HEK293 (cell line): Measurements from ENCODE around the gene NDUFS4.

Source experiments
- CTCF ChIA-PET: fragments of 350-600 bp; formaldehyde crosslinking; extraction: SDS; loops from one replicate; lab custom pipeline; 2021; ENCODE audit warnings: antibody characterized with exemption; lab: Yijun Ruan, JAX
- POLR2A ChIA-PET: fragments of 300-600 bp; formaldehyde crosslinking; extraction: SDS; loops from one replicate; lab custom pipeline; 2020; ENCODE audit warnings: antibody characterized with exemption, inconsistent platforms; lab: Yijun Ruan, JAX
- H3K27ac ChIP-seq: fragments of 200-500 bp; sonication (Bioruptor generic); 2 replicates; pipeline ENCODE4 v1.5.1; 2014; ENCODE audit warnings: low read depth, low read length, control low read depth, inconsistent platforms; ENCODE audit errors: extremely low read depth
- H3K36me3 ChIP-seq, 2 experiments: fragments of 200-500 bp in 1 of 2; sonication (Bioruptor generic) in 1 of 2; 1 replicate in 1 of 2; 2 replicates in 1 of 2; pipeline ENCODE4 v1.5.1; 2014 to 2017; ENCODE audit warnings: inconsistent platforms in 2 of 2, low read length in 2 of 2; ENCODE audit not compliant: control insufficient read depth in 2 of 2, insufficient read depth in 1 of 2
- H3K4me1 ChIP-seq: fragments of 200-500 bp; sonication (Bioruptor generic); 2 replicates; pipeline ENCODE4 v1.5.1; 2014; ENCODE audit warnings: mild to moderate bottlenecking, low read length, inconsistent platforms; ENCODE audit not compliant: control insufficient read depth, insufficient read depth
- H3K4me3 ChIP-seq: 2 replicates; pipeline ENCODE4 v1.5.1; 2011; ENCODE audit warnings: low read depth, mild to moderate bottlenecking, control low read depth, low read length, moderate library complexity
- H3K9me3 ChIP-seq: fragments of 200-500 bp; sonication (Bioruptor generic); 2 replicates; pipeline ENCODE4 v1.5.1; 2014; ENCODE audit warnings: low read depth, low read length, inconsistent platforms; ENCODE audit not compliant: control insufficient read depth, insufficient read depth
- GLIS1 ChIP-seq: fragments of 450-650 bp; formaldehyde crosslinking; IDR thresholded peaks from 2 replicates; pipeline ENCODE4 v1.5.1; 2016; ENCODE audit warnings: missing biosample characterization, missing genetic modification characterization
- KLF1 ChIP-seq: fragments of 450-650 bp; formaldehyde crosslinking; IDR thresholded peaks from 2 replicates; pipeline ENCODE4 v1.5.1; 2016; ENCODE audit warnings: missing biosample characterization, missing genetic modification characterization
- PRDM1 ChIP-seq: fragments of 450-650 bp; formaldehyde crosslinking; IDR thresholded peaks from 2 replicates; pipeline ENCODE4; 2016; ENCODE audit warnings: missing biosample characterization, missing genetic modification characterization
- SP7 ChIP-seq: fragments of 450-650 bp; formaldehyde crosslinking; IDR thresholded peaks from 2 replicates; pipeline ENCODE4 v1.5.1; 2016; ENCODE audit warnings: missing biosample characterization, missing genetic modification characterization
- TRIM28 ChIP-seq: IDR thresholded peaks from 2 replicates; pipeline ENCODE4 v1.6.1; 2011; ENCODE audit warnings: low read length, control low read depth, borderline replicate concordance
- ZBTB8A ChIP-seq: fragments of 450-650 bp; formaldehyde crosslinking; IDR thresholded peaks from 2 replicates; pipeline ENCODE4 v1.5.1; 2016; ENCODE audit warnings: missing biosample characterization, missing genetic modification characterization
- ZNF274 ChIP-seq, 2 experiments: fragments of 200-500 bp in 1 of 2; fragments of 450-650 bp in 1 of 2; sonication (Bioruptor generic) in 1 of 2; formaldehyde crosslinking in 1 of 2; IDR thresholded peaks; 2 replicates each; pipeline versions ENCODE4 v1.5.1 to v1.6.1; 2014 to 2016; ENCODE audit warnings: borderline replicate concordance in 1 of 2, inconsistent platforms in 1 of 2, low read length in 1 of 2, missing biosample characterization in 1 of 2, missing genetic modification characterization in 1 of 2
- ZNF423 ChIP-seq: fragments of 450-650 bp; formaldehyde crosslinking; IDR thresholded peaks from 2 replicates; pipeline ENCODE4 v1.5.1; 2016; ENCODE audit warnings: missing biosample characterization, missing genetic modification characterization
- ZNF645 ChIP-seq: fragments of 450-650 bp; formaldehyde crosslinking; IDR thresholded peaks from 2 replicates; pipeline ENCODE4; 2016; ENCODE audit warnings: missing biosample characterization, missing genetic modification characterization
- TF ChIP-seq, protein P1 (sequence below): fragments of 450-650 bp; formaldehyde crosslinking; IDR thresholded peaks from 2 replicates; pipeline ENCODE4 v1.5.1; 2016; ENCODE audit warnings: missing biosample characterization, missing genetic modification characterization, borderline replicate concordance
- TF ChIP-seq, protein P2 (sequence below): fragments of 450-650 bp; formaldehyde crosslinking; IDR thresholded peaks from 2 replicates; pipeline ENCODE4 v1.5.1; 2016; ENCODE audit warnings: missing biosample characterization, missing genetic modification characterization

The NDUFS4 gene

GRCh38 chr5:53613536-53613935 lies 53.1 kb downstream of the NDUFS4 start (continued):
- TF ChIP-seq, protein P1, sequence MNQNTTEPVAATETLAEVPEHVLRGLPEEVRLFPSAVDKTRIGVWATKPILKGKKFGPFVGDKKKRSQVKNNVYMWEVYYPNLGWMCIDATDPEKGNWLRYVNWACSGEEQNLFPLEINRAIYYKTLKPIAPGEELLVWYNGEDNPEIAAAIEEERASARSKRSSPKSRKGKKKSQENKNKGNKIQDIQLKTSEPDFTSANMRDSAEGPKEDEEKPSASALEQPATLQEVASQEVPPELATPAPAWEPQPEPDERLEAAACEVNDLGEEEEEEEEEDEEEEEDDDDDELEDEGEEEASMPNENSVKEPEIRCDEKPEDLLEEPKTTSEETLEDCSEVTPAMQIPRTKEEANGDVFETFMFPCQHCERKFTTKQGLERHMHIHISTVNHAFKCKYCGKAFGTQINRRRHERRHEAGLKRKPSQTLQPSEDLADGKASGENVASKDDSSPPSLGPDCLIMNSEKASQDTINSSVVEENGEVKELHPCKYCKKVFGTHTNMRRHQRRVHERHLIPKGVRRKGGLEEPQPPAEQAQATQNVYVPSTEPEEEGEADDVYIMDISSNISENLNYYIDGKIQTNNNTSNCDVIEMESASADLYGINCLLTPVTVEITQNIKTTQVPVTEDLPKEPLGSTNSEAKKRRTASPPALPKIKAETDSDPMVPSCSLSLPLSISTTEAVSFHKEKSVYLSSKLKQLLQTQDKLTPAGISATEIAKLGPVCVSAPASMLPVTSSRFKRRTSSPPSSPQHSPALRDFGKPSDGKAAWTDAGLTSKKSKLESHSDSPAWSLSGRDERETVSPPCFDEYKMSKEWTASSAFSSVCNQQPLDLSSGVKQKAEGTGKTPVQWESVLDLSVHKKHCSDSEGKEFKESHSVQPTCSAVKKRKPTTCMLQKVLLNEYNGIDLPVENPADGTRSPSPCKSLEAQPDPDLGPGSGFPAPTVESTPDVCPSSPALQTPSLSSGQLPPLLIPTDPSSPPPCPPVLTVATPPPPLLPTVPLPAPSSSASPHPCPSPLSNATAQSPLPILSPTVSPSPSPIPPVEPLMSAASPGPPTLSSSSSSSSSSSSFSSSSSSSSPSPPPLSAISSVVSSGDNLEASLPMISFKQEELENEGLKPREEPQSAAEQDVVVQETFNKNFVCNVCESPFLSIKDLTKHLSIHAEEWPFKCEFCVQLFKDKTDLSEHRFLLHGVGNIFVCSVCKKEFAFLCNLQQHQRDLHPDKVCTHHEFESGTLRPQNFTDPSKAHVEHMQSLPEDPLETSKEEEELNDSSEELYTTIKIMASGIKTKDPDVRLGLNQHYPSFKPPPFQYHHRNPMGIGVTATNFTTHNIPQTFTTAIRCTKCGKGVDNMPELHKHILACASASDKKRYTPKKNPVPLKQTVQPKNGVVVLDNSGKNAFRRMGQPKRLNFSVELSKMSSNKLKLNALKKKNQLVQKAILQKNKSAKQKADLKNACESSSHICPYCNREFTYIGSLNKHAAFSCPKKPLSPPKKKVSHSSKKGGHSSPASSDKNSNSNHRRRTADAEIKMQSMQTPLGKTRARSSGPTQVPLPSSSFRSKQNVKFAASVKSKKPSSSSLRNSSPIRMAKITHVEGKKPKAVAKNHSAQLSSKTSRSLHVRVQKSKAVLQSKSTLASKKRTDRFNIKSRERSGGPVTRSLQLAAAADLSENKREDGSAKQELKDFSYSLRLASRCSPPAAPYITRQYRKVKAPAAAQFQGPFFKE (tag by site-specific recombination), result no peak
- TF ChIP-seq ZNF423 (tag by site-specific recombination), result no peak
- TF ChIP-seq SP7, result no peak
- no peak for TF ChIP-seq TRIM28

GRCh38 chr5:53614376-53614885 lies 54.0 kb downstream of the NDUFS4 start:
- Histone ChIP-seq H3K9me3 (no peaks in the 10 kb centered on the region), H3K36me3 (no peaks in the 10 kb centered on the region), H3K4me3 (no peak overlapping the region), H3K27ac (no peak overlapping the region), H3K4me1 (no peaks in the 10 kb centered on the region)
- TF ChIP-seq KLF1 (tag by site-specific recombination) (no peak), ZNF274 (IDR thresholded peaks at IDR 0.05; ENCODE audit: low read length) (no peak), ZNF274 (tag by site-specific recombination; IDR thresholded peaks at IDR 0.05; ENCODE audit: borderline replicate concordance) (no peak)
- ChIA-PET POLR2A (no interaction called here), CTCF (no interaction called here)

- TF ChIP-seq ZBTB8A (tag by site-specific recombination) (no peak), ZNF645 (tag by site-specific recombination) (no peak), GLIS1 (tag by site-specific recombination) (no peak), PRDM1 (tag by site-specific recombination) (peak; percentile 36; the same call in 1 of the 2 replicates)
- TF ChIP-seq, protein P2, sequence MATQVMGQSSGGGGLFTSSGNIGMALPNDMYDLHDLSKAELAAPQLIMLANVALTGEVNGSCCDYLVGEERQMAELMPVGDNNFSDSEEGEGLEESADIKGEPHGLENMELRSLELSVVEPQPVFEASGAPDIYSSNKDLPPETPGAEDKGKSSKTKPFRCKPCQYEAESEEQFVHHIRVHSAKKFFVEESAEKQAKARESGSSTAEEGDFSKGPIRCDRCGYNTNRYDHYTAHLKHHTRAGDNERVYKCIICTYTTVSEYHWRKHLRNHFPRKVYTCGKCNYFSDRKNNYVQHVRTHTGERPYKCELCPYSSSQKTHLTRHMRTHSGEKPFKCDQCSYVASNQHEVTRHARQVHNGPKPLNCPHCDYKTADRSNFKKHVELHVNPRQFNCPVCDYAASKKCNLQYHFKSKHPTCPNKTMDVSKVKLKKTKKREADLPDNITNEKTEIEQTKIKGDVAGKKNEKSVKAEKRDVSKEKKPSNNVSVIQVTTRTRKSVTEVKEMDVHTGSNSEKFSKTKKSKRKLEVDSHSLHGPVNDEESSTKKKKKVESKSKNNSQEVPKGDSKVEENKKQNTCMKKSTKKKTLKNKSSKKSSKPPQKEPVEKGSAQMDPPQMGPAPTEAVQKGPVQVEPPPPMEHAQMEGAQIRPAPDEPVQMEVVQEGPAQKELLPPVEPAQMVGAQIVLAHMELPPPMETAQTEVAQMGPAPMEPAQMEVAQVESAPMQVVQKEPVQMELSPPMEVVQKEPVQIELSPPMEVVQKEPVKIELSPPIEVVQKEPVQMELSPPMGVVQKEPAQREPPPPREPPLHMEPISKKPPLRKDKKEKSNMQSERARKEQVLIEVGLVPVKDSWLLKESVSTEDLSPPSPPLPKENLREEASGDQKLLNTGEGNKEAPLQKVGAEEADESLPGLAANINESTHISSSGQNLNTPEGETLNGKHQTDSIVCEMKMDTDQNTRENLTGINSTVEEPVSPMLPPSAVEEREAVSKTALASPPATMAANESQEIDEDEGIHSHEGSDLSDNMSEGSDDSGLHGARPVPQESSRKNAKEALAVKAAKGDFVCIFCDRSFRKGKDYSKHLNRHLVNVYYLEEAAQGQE (tag by site-specific recombination), result peak; percentile 93
- Histone ChIP-seq H3K4me1 (no peaks in the 10 kb centered on the region), H3K9me3 (no peaks in the 10 kb centered on the region), H3K27ac (no peak overlapping the region), H3K4me3 (no peak overlapping the region), H3K36me3 (no peaks in the 10 kb centered on the region)
- ChIA-PET CTCF (no interaction called here), POLR2A (no interaction called here)
These were observed 56.6 kb downstream of the NDUFS4 start for GRCh38 chr5:53616939-53617549.
